ENCODE data around the gene FAM186B.

DNA sequence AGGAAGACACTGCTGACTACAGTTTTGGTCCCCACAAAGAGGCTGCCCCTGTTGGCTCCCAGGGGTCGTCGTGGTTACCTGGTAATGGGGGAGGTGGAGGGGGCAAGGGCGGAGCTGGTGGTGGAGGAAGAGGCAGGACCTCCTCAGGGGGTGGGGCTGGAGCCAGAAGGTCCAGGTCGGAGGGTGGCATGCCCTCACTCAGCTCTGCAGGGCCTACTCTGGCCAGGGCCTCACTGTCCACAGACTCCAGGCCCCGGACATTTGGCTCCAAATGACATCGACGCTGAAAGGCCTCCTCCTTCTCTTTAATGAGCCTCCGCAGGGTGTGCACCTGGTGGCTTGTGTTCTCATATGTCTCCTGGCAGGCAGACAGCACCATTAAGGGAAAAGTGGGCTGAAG lies 46.4 kb upstream of the FAM186B start:
- TF ChIP-seq NFYB (CRISPR knock-in tag; IDR thresholded peaks at IDR 0.05) (no peak), KDM2A (CRISPR knock-in tag; IDR thresholded peaks at IDR 0.05; ENCODE audit: borderline replicate concordance, low read depth) (no peak), FOSL2 (CRISPR knock-in tag; IDR thresholded peaks at IDR 0.05) (no peak), GATA4 (IDR thresholded peaks at IDR 0.05; ENCODE audit: borderline replicate concordance, low read depth) (no peak), SMC3 (IDR thresholded peaks at IDR 0.05; ENCODE audit: low read length) (no peak), GABPB1 (CRISPR knock-in tag; IDR thresholded peaks at IDR 0.05) (no peak), ZNF274 (CRISPR knock-in tag; IDR thresholded peaks at IDR 0.05) (no peak)
